Chondrocyte (in vitro differentiated cells): ENCODE data around the gene ZNF638. TPM values are rescaled to one million over a fixed set of nuclear protein-coding genes. Genes with fewer than 3 reads are reported as not detected.

ENCODE experiments used
- DNase-seq: peaks from one replicate; pipeline ENCODE4 v3.0.0; 2021; ENCODE audit warnings: mixed read lengths, low spot score
- H3K27ac Mint-ChIP-seq: one replicate; pipeline ENCODE4 v1.8.0; 2021; ENCODE audit warnings: mild to moderate bottlenecking, moderate library complexity, mixed read lengths; ENCODE audit not compliant: unreplicated experiment
- H3K27me3 Mint-ChIP-seq: 2 replicates; pipeline ENCODE4 v1.8.0; 2021; ENCODE audit warnings: low read depth, mixed read lengths
- H3K36me3 Mint-ChIP-seq: 2 replicates; pipeline ENCODE4 v1.8.0; 2021; ENCODE audit warnings: low read depth, mixed read lengths
- H3K4me1 Mint-ChIP-seq: 2 replicates; pipeline ENCODE4 v1.8.0; 2021; ENCODE audit warnings: low read depth, mild to moderate bottlenecking, mixed read lengths
- H3K4me3 Mint-ChIP-seq: one replicate; pipeline ENCODE4 v1.8.0; 2021; ENCODE audit warnings: mild to moderate bottlenecking, moderate library complexity, mixed read lengths; ENCODE audit not compliant: unreplicated experiment
- H3K9me3 Mint-ChIP-seq: 2 replicates; pipeline ENCODE4 v1.8.0; 2021; ENCODE audit warnings: low read depth, mixed read lengths
- CTCF ChIP-seq: fragments of 200-600 bp; sonication (generic); IDR thresholded peaks from 2 replicates; pipeline ENCODE4 v1.5.0; 2021; ENCODE audit warnings: antibody characterized with exemption, mild to moderate bottlenecking, moderate library complexity
- total RNA-seq: library from RNA; stranded (reverse); gene quantifications from 3 replicates; pipeline ENCODE4 v1.2.1, GENCODE V29; 2021

Gene ZNF638
- total RNA-seq, 1 donor from 2014 or later = 79.8 TPM

- H3K27ac Mint-ChIP-seq = no peak overlapping the region
- TF ChIP-seq CTCF = no peak
- peaks cover 18% of the 10 kb centered on the region for H3K36me3 Mint-ChIP-seq
- no peak for DNase-seq
- no peak overlapping the region for H3K4me3 Mint-ChIP-seq
- no peaks in the 10 kb centered on the region for H3K27me3 Mint-ChIP-seq
- H3K9me3 Mint-ChIP-seq = no peaks in the 10 kb centered on the region
- H3K4me1 Mint-ChIP-seq = peaks cover 3% of the 10 kb centered on the region
These were observed 40.5 kb downstream of the ZNF638 start for GRCh38 chr2:71372042-71372441.

GRCh38 chr2:71379086-71379485 is 47.5 kb downstream of the ZNF638 start:
- Mint-ChIP-seq H3K27ac (peak overlapping the region; percentile 81), H3K27me3 (no peaks in the 10 kb centered on the region), H3K4me1 (peaks cover 37% of the 10 kb centered on the region), H3K4me3 (no peak overlapping the region), H3K9me3 (no peaks in the 10 kb centered on the region), H3K36me3 (peaks cover 25% of the 10 kb centered on the region)
- TF ChIP-seq CTCF = no peak
- no peak for DNase-seq

GRCh38 chr2:71380665-71381064 is 49.1 kb downstream of the ZNF638 start:
- DNase-seq = no peak
- Mint-ChIP-seq H3K9me3 (no peaks in the 10 kb centered on the region), H3K4me3 (no peak overlapping the region), H3K36me3 (peaks cover 22% of the 10 kb centered on the region), H3K27ac (peak overlapping the region; percentile 52), H3K27me3 (no peaks in the 10 kb centered on the region), H3K4me1 (peaks cover 49% of the 10 kb centered on the region)
- no peak for TF ChIP-seq CTCF

GRCh38 chr2:71385012-71385411 is 53.4 kb downstream of the ZNF638 start:
- Mint-ChIP-seq H3K36me3 (peaks cover 31% of the 10 kb centered on the region), H3K4me1 (peaks cover 23% of the 10 kb centered on the region), H3K27me3 (no peaks in the 10 kb centered on the region), H3K4me3 (no peak overlapping the region), H3K9me3 (no peaks in the 10 kb centered on the region), H3K27ac (peak overlapping the region; percentile 63)
- TF ChIP-seq CTCF = no peak
- no peak for DNase-seq

GRCh38 chr2:71388214-71388613 is 56.6 kb downstream of the ZNF638 start:
- no peak for TF ChIP-seq CTCF
- Mint-ChIP-seq H3K27me3 (no peaks in the 10 kb centered on the region), H3K4me1 (peaks cover 14% of the 10 kb centered on the region), H3K4me3 (no peak overlapping the region), H3K27ac (no peak overlapping the region), H3K36me3 (peaks cover 24% of the 10 kb centered on the region), H3K9me3 (no peaks in the 10 kb centered on the region)
- no peak for DNase-seq
